ENCODE measurements around the gene SUMF1. TPM values are rescaled to one million over a fixed set of nuclear protein-coding genes. Genes with fewer than 3 reads are reported as not detected.

SUMF1 gene
- total RNA-seq, 4 donors from 2014 or later: 17.9 to 71.3 (median 30.3) TPM

DNA sequence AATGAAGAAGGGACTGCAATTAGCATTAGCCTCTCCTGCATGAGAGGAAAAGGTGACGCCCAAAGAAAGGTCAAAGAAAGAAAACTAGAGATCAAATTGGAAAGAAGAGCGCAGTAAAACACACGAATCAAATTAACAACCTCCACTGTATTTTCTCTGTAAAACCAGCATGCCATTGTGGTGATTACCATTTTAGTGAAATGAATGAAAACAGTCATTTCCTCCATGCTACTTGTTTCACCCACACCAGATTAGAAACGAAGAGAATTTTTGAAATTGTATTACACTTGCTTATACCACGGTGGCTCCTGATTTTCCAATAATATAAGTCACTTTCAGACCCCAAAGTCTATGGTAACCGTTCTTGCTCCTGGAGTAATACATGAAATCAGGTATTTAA, 71.6 kb downstream of the SUMF1 start:
- no peaks in the 10 kb centered on the region for H3K4me1 ChIP-seq
- no peak overlapping the region for H3K27ac ChIP-seq
- H3K27me3 ChIP-seq: no peaks in the 10 kb centered on the region
- H3K9me3 ChIP-seq: no peaks in the 10 kb centered on the region
- no peak overlapping the region for H3K4me3 ChIP-seq
- intact Hi-C loops (cut with DNase I; ENCODE audit: low total_unique reads): no loop called here
- no peaks in the 10 kb centered on the region for H3K36me3 ChIP-seq
- TF ChIP-seq, protein P1, sequence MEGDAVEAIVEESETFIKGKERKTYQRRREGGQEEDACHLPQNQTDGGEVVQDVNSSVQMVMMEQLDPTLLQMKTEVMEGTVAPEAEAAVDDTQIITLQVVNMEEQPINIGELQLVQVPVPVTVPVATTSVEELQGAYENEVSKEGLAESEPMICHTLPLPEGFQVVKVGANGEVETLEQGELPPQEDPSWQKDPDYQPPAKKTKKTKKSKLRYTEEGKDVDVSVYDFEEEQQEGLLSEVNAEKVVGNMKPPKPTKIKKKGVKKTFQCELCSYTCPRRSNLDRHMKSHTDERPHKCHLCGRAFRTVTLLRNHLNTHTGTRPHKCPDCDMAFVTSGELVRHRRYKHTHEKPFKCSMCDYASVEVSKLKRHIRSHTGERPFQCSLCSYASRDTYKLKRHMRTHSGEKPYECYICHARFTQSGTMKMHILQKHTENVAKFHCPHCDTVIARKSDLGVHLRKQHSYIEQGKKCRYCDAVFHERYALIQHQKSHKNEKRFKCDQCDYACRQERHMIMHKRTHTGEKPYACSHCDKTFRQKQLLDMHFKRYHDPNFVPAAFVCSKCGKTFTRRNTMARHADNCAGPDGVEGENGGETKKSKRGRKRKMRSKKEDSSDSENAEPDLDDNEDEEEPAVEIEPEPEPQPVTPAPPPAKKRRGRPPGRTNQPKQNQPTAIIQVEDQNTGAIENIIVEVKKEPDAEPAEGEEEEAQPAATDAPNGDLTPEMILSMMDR (IDR thresholded peaks at IDR 0.05): no peak
- TF ChIP-seq POLR2A (IDR thresholded peaks at IDR 0.05): no peak
- DNase-seq: no peak

DNA sequence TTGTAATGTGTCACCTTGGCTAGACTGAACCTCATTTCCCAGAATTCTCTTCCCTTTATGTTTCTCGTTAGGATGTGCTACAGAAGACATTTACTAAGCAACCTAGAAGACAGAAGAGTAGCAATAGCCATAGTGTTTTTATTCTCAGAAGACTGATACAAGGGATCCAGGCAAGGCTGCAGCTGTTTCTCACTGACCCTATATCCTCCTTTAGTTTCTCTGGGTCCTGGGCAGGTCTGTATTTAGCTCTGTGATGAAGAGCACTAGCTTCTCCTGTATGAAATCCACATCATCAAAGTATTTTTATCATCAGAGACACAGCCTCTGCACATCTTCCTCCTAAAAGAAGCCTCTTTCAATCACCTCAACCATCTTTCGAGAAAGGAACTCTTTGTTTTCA, 72.5 kb downstream of the SUMF1 start:
- Histone ChIP-seq H3K4me1 (no peaks in the 10 kb centered on the region), H3K27me3 (no peaks in the 10 kb centered on the region), H3K36me3 (no peaks in the 10 kb centered on the region), H3K9me3 (no peaks in the 10 kb centered on the region), H3K27ac (no peak overlapping the region), H3K4me3 (no peak overlapping the region)
- TF ChIP-seq, protein P1 (IDR thresholded peaks at IDR 0.05): no peak
- TF ChIP-seq POLR2A (IDR thresholded peaks at IDR 0.05): no peak
- no peak for DNase-seq
- intact Hi-C loops (cut with DNase I; ENCODE audit: low total_unique reads): no loop called here

DNA sequence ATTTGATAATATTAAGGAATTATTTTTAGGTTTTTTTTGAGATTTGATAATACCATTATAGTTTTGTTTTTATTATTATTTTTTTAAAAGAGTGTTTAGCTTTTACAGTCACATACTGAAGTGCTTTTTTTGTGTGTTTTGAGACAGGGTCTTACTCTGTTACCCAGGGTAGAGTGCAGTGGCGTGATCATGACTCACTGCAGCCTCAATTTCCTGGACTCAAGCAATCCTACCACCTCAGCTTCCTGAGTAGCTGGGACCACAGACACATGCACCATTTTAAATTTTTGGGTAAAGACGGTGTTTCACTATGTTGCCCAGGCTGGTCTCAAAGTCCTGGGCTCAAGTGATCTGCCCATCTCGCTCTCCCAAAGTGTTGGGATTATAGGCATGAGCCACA, 73.0 kb downstream of the SUMF1 start:
- Histone ChIP-seq H3K27me3 (no peaks in the 10 kb centered on the region), H3K9me3 (no peaks in the 10 kb centered on the region), H3K4me3 (no peak overlapping the region), H3K36me3 (no peaks in the 10 kb centered on the region), H3K27ac (no peak overlapping the region), H3K4me1 (no peaks in the 10 kb centered on the region)
- intact Hi-C loops (cut with DNase I; ENCODE audit: low total_unique reads): no loop called here
- DNase-seq: no peak
- no peak for TF ChIP-seq POLR2A (IDR thresholded peaks at IDR 0.05)
- TF ChIP-seq, protein P1 (IDR thresholded peaks at IDR 0.05): no peak

DNA sequence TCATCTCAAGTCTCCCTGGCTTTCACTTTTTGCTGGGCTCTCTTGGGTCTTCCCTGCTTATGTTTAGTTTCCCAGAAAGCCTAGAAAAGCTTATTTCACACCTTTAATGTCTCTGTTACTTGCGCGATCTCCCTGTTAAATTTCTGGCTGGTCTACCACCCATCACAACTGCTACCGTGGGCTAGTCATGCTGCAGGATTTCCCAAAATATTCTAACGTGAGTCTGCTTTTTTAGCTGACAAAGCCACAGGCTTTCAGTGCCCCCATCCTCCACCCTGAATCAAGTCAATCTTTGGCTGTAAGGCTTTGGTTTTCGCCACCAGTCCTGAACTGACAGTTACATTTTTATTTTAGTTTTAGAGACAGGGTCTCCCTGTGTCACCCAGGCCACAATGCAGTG, 74.1 kb downstream of the SUMF1 start:
- H3K27me3 ChIP-seq: no peaks in the 10 kb centered on the region
- H3K9me3 ChIP-seq: no peaks in the 10 kb centered on the region
- intact Hi-C loops (cut with DNase I; ENCODE audit: low total_unique reads): no loop called here
- TF ChIP-seq POLR2A (IDR thresholded peaks at IDR 0.05): no peak
- TF ChIP-seq, protein P1 (IDR thresholded peaks at IDR 0.05): no peak
- H3K4me1 ChIP-seq: no peaks in the 10 kb centered on the region
- DNase-seq: no peak
- no peak overlapping the region for H3K27ac ChIP-seq
- no peak overlapping the region for H3K4me3 ChIP-seq
- no peaks in the 10 kb centered on the region for H3K36me3 ChIP-seq

DNA sequence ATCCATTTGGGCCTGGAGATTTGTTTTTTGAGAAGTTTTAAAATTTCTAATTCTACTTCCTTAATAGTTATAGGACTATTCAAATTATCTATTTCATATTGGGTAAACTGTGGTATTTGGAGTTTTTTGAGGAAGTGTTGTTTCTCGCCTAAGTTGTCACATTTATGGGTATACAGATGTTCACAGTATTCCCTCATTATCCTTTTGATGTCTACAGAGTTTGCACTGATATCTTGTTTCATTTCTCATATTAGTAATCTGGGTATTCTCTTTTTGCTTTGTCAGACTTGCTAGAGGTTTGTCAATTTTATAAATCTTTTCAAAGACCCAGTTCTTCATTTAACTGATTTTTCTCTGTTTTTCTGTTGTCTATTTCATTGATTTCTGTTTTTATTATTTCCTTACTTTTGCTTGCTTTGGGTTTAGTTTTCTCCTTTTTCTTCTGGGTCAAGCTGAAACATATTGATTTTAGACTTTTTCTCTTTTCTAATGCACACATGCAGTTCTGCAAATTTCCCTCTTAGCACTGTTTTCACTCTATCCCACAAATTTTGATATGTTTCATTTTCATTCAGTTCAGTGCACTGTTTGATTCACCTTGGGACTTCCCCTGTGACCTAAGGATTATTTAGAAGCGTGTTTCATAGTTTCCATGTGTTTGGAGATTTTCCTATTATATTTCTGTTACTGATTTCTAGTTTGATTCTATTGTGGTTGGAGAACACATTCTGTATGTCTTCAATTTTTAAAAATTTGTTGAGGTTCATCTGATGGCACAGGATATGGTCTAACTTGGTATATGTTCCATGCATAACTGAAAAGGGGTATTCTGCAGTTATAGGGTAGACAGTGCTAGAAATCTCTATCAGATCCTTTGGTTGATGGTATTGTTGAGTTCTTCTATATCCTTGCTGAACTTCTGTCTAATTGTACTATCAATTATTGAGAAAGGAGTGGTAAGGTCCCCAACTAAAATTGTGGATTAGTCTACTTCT, 79.6 kb downstream of the SUMF1 start:
- TF ChIP-seq POLR2A (IDR thresholded peaks at IDR 0.05): no peak
- TF ChIP-seq, protein P1 (IDR thresholded peaks at IDR 0.05): no peak
- intact Hi-C loops (cut with DNase I; ENCODE audit: low total_unique reads): no loop called here
- Histone ChIP-seq H3K4me3 (no peak overlapping the region), H3K4me1 (no peaks in the 10 kb centered on the region), H3K27ac (no peak overlapping the region), H3K27me3 (no peaks in the 10 kb centered on the region), H3K36me3 (no peaks in the 10 kb centered on the region), H3K9me3 (no peaks in the 10 kb centered on the region)
- no peak for DNase-seq

Measured in uterus (tissue), 4 donors.